ENCODE measurements around the gene SH2D7. TPM values are rescaled to one million over a fixed set of nuclear protein-coding genes. Genes with fewer than 3 reads are reported as not detected.

SH2D7 gene
- total RNA-seq, 1 experiment from 2014 or later: not detected

DNA sequence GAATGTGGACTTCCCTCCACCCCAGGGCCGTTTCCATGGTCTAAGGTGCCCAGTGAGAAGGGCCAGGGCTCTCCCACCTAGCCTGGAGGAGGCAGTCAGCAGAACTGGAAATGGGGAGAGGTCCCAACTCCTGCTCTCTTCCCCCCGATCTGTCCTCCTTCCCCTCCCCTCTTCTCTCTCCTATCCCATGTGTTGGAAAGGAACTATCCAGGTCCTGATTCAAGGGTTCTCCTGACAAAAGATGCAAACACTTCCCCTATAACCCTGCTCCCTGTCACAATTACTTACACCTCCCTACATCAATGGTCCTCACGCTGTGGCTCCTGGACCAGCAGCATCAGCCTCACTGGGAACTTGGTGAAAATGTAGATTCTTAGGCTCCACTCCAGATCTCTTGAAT, 32.9 kb downstream of the SH2D7 start:
- Histone ChIP-seq H3T11ph (ENCODE audit: low read length) (no peak overlapping the region), H2AFZ (ENCODE audit: low read length) (no peak overlapping the region), H3K4ac (ENCODE audit: low read depth, low read length) (no peak overlapping the region), H2BK20ac (ENCODE audit: low read depth, low read length, poor library complexity, severe bottlenecking) (no peak overlapping the region), H4K5ac (ENCODE audit: insufficient read length, low read depth, low read length) (no peak overlapping the region), H3K4me1 (ENCODE audit: insufficient read depth, low read length) (peaks cover 2% of the 10 kb centered on the region; the same call in 1 of the 2 replicates), H2AK5ac (ENCODE audit: insufficient read length, low read length) (no peak overlapping the region), H3K14ac (ENCODE audit: insufficient read depth, low read length) (no peak overlapping the region), H3K23ac (ENCODE audit: insufficient read length, low read depth, low read length) (no peak overlapping the region), H3K23me2 (ENCODE audit: insufficient read length, low read depth, low read length, poor library complexity, severe bottlenecking) (no peaks in the 10 kb centered on the region), H2BK120ac (ENCODE audit: low read depth, low read length, poor library complexity, severe bottlenecking) (no peak overlapping the region), H2BK15ac (ENCODE audit: low read depth, low read length) (no peak overlapping the region), H3K18ac (ENCODE audit: insufficient read length, low read depth, low read length) (no peak overlapping the region), H3K56ac (ENCODE audit: insufficient read length, low read depth, low read length) (no peak overlapping the region), H3K4me2 (ENCODE audit: insufficient read depth, insufficient read length, low read length) (no peak overlapping the region), H4K20me1 (ENCODE audit: control insufficient read depth, insufficient read depth, insufficient read length) (no peaks in the 10 kb centered on the region), H3K9ac (ENCODE audit: extremely low read depth, insufficient read length, low read length) (no peak overlapping the region), H2BK5ac (ENCODE audit: insufficient read length, low read length) (no peak overlapping the region), H4K8ac (replicated peaks; ENCODE audit: insufficient read length, low read depth, low read length) (no peak overlapping the region), H2BK12ac (ENCODE audit: insufficient read length, low read depth, low read length) (no peak overlapping the region), H3K9me3 (ENCODE audit: control insufficient read depth, low read depth, low read length) (no peaks in the 10 kb centered on the region), H3K27me3 (ENCODE audit: insufficient read depth, low read length) (no peaks in the 10 kb centered on the region), H3K79me2 (ENCODE audit: insufficient read depth, low read length) (no peaks in the 10 kb centered on the region), H3K79me1 (ENCODE audit: insufficient read depth, low read depth, low read length, poor library complexity, severe bottlenecking) (no peaks in the 10 kb centered on the region), H4K91ac (ENCODE audit: insufficient read length, low read depth, low read length) (no peak overlapping the region), H3K27ac (ENCODE audit: insufficient read length, low read depth, low read length) (no peak overlapping the region)
- Mint-ChIP-seq H3K27ac (no peak overlapping the region), H3K9me3 (no peaks in the 10 kb centered on the region; a peak in 1 of 5 replicates), H3K27me3 (ENCODE audit: low read depth) (no peaks in the 10 kb centered on the region; the same call in 1 of the 2 replicates), H3K36me3 (ENCODE audit: insufficient read depth in 1 of 3, low read depth in 3 of 3) (peaks cover 3 to 10% (median 6%) of the 10 kb centered on the region in 3 experiments; a peak in 5 of 7 replicates), H3K4me3 (no peak overlapping the region; a peak in 1 of 5 replicates), H3K4me1 (peaks cover 22 to 35% of the 10 kb centered on the region in 2 experiments)
- TF ChIP-seq, protein P1, sequence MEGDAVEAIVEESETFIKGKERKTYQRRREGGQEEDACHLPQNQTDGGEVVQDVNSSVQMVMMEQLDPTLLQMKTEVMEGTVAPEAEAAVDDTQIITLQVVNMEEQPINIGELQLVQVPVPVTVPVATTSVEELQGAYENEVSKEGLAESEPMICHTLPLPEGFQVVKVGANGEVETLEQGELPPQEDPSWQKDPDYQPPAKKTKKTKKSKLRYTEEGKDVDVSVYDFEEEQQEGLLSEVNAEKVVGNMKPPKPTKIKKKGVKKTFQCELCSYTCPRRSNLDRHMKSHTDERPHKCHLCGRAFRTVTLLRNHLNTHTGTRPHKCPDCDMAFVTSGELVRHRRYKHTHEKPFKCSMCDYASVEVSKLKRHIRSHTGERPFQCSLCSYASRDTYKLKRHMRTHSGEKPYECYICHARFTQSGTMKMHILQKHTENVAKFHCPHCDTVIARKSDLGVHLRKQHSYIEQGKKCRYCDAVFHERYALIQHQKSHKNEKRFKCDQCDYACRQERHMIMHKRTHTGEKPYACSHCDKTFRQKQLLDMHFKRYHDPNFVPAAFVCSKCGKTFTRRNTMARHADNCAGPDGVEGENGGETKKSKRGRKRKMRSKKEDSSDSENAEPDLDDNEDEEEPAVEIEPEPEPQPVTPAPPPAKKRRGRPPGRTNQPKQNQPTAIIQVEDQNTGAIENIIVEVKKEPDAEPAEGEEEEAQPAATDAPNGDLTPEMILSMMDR (conservative IDR thresholded peaks at IDR 0.05): no peak
- no peak for DNase-seq
- no CpG with 5 or more reads among the region's 3 CpGs for whole genome bisulfite sequencing (ENCODE audit: extremely low coverage, insufficient read length, low lambda C conversion rate)
